LHCN-M2 (cell line): Measurements from ENCODE around the gene NTMT1. TPM values are rescaled to one million over a fixed set of nuclear protein-coding genes. Genes with fewer than 3 reads are reported as not detected.

Experiments
- DNase-seq: peaks from one replicate; pipeline ENCODE4 v3.0.0-alpha.2; 2012; ENCODE audit warnings: low read depth
- total RNA-seq: library from RNA; depleted of rRNA; stranded (reverse); fragments of >200 nt; gene quantifications from 2 replicates; pipeline ENCODE4 v1.2.3, GENCODE V29; 2014; rRNA removed

The NTMT1 gene
- total RNA-seq, 1 experiment from 2014 or later = 24.3 TPM

- no peak for DNase-seq
Observed at GRCh38 chr9:129678844-129679243, 52.9 kb downstream of the NTMT1 start.

- DNase-seq = no peak
Observed at GRCh38 chr9:129679537-129679936, 53.6 kb downstream of the NTMT1 start.

GRCh38 chr9:129681924-129682323, 56.0 kb downstream of the NTMT1 start:
- DNase-seq = no peak

- DNase-seq = no peak
Observed at GRCh38 chr9:129682381-129682780, 56.4 kb downstream of the NTMT1 start.

GRCh38 chr9:129685220-129685932, 59.4 kb downstream of the NTMT1 start:
- no peak for DNase-seq

Other genes with a start within 250 kb of the NTMT1 start
- not detected in 2 replicates for gene C9orf50, start 5.1 kb upstream of the NTMT1 start, total RNA-seq
- 23.1 and 25.3 TPM in 2 replicates for gene ASB6, start 16.0 kb downstream of the NTMT1 start, total RNA-seq
- gene PRRX2, start 39.5 kb downstream of the NTMT1 start, total RNA-seq = not detected in 2 replicates
- 0.34 and 0.64 TPM in 2 replicates for gene PTGES, start 126.9 kb downstream of the NTMT1 start, total RNA-seq
- 32.5 and 38.0 TPM in 2 replicates for gene TOR1B, start 177.0 kb downstream of the NTMT1 start, total RNA-seq
- gene TOR1A, start 198.0 kb downstream of the NTMT1 start, total RNA-seq = 78.1 and 82.1 TPM in 2 replicates
- gene C9orf78, start 209.1 kb downstream of the NTMT1 start, total RNA-seq = 63.3 and 79.4 TPM in 2 replicates
- gene USP20, start 209.3 kb downstream of the NTMT1 start, total RNA-seq = 8.1 and 9.5 TPM in 2 replicates